ENCODE data around the gene L3MBTL1.
"Not testable (repeated sequence)": the region's sequence is repeated elsewhere in the genome, so short reads cannot be mapped to it uniquely, and the experiment has no call there.

L3MBTL1 gene

GRCh38 chr20:43563991-43564390 lies 56.5 kb downstream of the L3MBTL1 start:
- no peak for DNase-seq

- no peak for DNase-seq
Observed at GRCh38 chr20:43564455-43564854, 57.0 kb downstream of the L3MBTL1 start.

- no peak for DNase-seq
Observed at GRCh38 chr20:43564993-43565757, 57.7 kb downstream of the L3MBTL1 start.

- DNase-seq, result no peak
Observed at GRCh38 chr20:43565758-43566104, 58.2 kb downstream of the L3MBTL1 start.

GRCh38 chr20:43567477-43567876 lies 60.0 kb downstream of the L3MBTL1 start:
- DNase-seq, result no peak

GRCh38 chr20:43568706-43569105 lies 61.2 kb downstream of the L3MBTL1 start:
- no peak for DNase-seq

- no peak for DNase-seq
Observed at GRCh38 chr20:43569282-43569681, 61.8 kb downstream of the L3MBTL1 start.

- no peak for DNase-seq
Observed at GRCh38 chr20:43570496-43570895, 63.0 kb downstream of the L3MBTL1 start.

GRCh38 chr20:43571310-43571709 lies 63.8 kb downstream of the L3MBTL1 start:
- no peak for DNase-seq

GRCh38 chr20:43571771-43572170 lies 64.3 kb downstream of the L3MBTL1 start:
- DNase-seq, result no peak

- DNase-seq, result no peak
Observed at GRCh38 chr20:43572891-43573290, 65.4 kb downstream of the L3MBTL1 start.

GRCh38 chr20:43576108-43576507 lies 68.6 kb downstream of the L3MBTL1 start:
- DNase-seq, result no peak

GRCh38 chr20:43579861-43580793 lies 72.6 kb downstream of the L3MBTL1 start:
- no peak for DNase-seq

- DNase-seq, result no peak
Observed at GRCh38 chr20:43583133-43583864, 75.8 kb downstream of the L3MBTL1 start.

- DNase-seq, result no peak
Observed at GRCh38 chr20:43583982-43584432, 76.5 kb downstream of the L3MBTL1 start.

- DNase-seq, result no peak
Observed at GRCh38 chr20:43584448-43585136, 77.1 kb downstream of the L3MBTL1 start.

- no peak for DNase-seq
Observed at GRCh38 chr20:43586641-43587040, 79.1 kb downstream of the L3MBTL1 start.

- DNase-seq, result not testable (repeated sequence)
Observed at GRCh38 chr20:43588526-43588925, 81.0 kb downstream of the L3MBTL1 start.

GRCh38 chr20:43590036-43590391 lies 82.5 kb downstream of the L3MBTL1 start:
- no peak for DNase-seq

- peak; percentile 90 for DNase-seq
Observed at GRCh38 chr20:43590392-43591303, 83.2 kb downstream of the L3MBTL1 start, which contains the start of gene IFT52. Gene IFT52 (plus strand): TSS chr20:43590937. CDS start chr20:43594699, 3,762 bp downstream.
